Activated T-helper 2 cell treated with anti-CD3 and anti-CD28 coated beads, Interferon-gamma antibody, Interleukin-2, Interleukin-4, amounts not matched to agents 10 μg/mL and 5 μg/mL and 100 μg/mL, durations not matched to agents 14 hours and 24 hours and 36 hours (primary cell): ENCODE data around the gene USP9X. TPM values are rescaled to one million over a fixed set of nuclear protein-coding genes. Genes with fewer than 3 reads are reported as not detected.
A peak's percentile ranks its signal among the peaks of the same experiment; 100 is the strongest.
"Not testable (repeated sequence)": the region's sequence is repeated elsewhere in the genome, so short reads cannot be mapped to it uniquely, and the experiment has no call there.

Experiments
- DNase-seq: peaks from one replicate; pipeline ENCODE4 v3.0.0; 2021; ENCODE audit warnings: low spot score
- H3K27ac Mint-ChIP-seq: one replicate; pipeline ENCODE4 v1.8.0; 2021; ENCODE audit warnings: mixed read lengths
- H3K27me3 Mint-ChIP-seq: one replicate; pipeline ENCODE4 v1.8.0; 2021; ENCODE audit warnings: low read depth, mixed read lengths
- H3K36me3 Mint-ChIP-seq: one replicate; pipeline ENCODE4 v1.8.0; 2021; ENCODE audit warnings: low read depth, mixed read lengths
- H3K4me1 Mint-ChIP-seq: one replicate; pipeline ENCODE4 v1.8.0; 2021; ENCODE audit warnings: low read depth, mixed read lengths
- H3K4me3 Mint-ChIP-seq: one replicate; pipeline ENCODE4 v1.8.0; 2021; ENCODE audit warnings: low read depth, mild to moderate bottlenecking, moderate library complexity, mixed read lengths
- H3K9me3 Mint-ChIP-seq: one replicate; pipeline ENCODE4 v1.8.0; 2021; ENCODE audit warnings: mixed read lengths
- intact Hi-C: fragments of 100-400 bp; cut with micrococcal nuclease; formaldehyde crosslinking; loops from one replicate; pipeline ENCODE4 v1.15.1; 2023
- total RNA-seq: library from RNA; stranded (reverse); gene quantifications from 2 replicates; pipeline ENCODE4 v1.2.3, GENCODE V29; 2022

The USP9X gene
- total RNA-seq, 1 donor from 2014 or later = 53.4 TPM

- intact Hi-C loops = no loop called here
- H3K4me3 Mint-ChIP-seq = no peak overlapping the region
- H3K4me1 Mint-ChIP-seq = peaks cover 5% of the 10 kb centered on the region
- no peaks in the 10 kb centered on the region for H3K9me3 Mint-ChIP-seq
- H3K27me3 Mint-ChIP-seq = no peaks in the 10 kb centered on the region
- no peak overlapping the region for H3K27ac Mint-ChIP-seq
- H3K36me3 Mint-ChIP-seq = peaks cover 36% of the 10 kb centered on the region
- DNase-seq = no peak
Observed at GRCh38 chrX:41145920-41146608, 60.8 kb downstream of the USP9X start.

GRCh38 chrX:41148553-41148952 is 63.3 kb downstream of the USP9X start:
- Mint-ChIP-seq H3K27ac (no peak overlapping the region), H3K27me3 (no peaks in the 10 kb centered on the region), H3K4me3 (no peak overlapping the region), H3K9me3 (no peaks in the 10 kb centered on the region), H3K4me1 (peaks cover 5% of the 10 kb centered on the region), H3K36me3 (peaks cover 39% of the 10 kb centered on the region)
- intact Hi-C loops = no loop called here
- no peak for DNase-seq

DNA sequence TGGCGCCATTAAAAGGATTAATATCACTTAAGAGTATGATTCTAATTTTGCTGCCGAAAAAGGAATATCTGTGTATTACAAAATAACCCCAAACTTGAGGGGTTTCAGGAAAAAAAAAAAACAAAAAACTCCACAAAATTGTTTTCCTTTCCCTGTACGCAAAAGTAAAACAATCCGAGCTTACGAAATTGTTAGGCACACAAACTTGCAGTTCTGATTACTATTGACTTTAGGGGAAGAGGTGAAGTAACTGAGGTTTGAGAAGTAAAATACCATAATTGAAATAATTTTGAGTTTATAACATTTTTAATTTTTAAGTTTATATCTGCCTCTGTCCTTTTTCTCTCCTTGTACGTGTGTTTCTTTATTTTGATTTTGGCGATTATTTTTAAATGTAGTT is 64.8 kb downstream of the USP9X start:
- intact Hi-C loops = no loop called here
- peaks cover 41% of the 10 kb centered on the region for H3K36me3 Mint-ChIP-seq
- peaks cover 5% of the 10 kb centered on the region for H3K4me1 Mint-ChIP-seq
- no peaks in the 10 kb centered on the region for H3K27me3 Mint-ChIP-seq
- no peaks in the 10 kb centered on the region for H3K9me3 Mint-ChIP-seq
- H3K27ac Mint-ChIP-seq = no peak overlapping the region
- H3K4me3 Mint-ChIP-seq = no peak overlapping the region
- DNase-seq = no peak

DNA sequence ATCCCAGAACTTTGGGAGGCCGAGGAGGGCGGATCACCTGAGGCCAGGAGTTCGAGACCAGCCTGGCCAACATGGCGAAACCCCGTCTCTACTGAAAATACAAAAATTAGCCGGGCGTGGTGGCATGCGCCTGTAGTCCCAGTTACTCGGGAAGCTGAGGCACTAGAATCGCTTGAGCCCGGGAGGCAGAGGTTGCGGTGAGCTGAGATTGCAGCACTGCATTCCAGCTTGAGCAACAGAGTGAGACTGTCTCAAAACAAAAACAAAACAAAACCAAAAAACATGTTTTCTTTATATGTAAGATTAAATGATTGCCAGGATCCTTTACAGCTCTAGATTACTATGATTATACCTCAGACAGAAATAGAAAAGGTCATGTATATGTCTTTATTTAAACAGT is 66.5 kb downstream of the USP9X start:
- intact Hi-C loops, H3K27me3 Mint-ChIP-seq, H3K27ac Mint-ChIP-seq, H3K9me3 Mint-ChIP-seq, DNase-seq, H3K4me1 Mint-ChIP-seq, H3K4me3 Mint-ChIP-seq: not testable (repeated sequence)
- peaks cover 36% of the 10 kb centered on the region for H3K36me3 Mint-ChIP-seq

GRCh38 chrX:41152221-41152620 is 67.0 kb downstream of the USP9X start:
- no peak overlapping the region for H3K4me3 Mint-ChIP-seq
- H3K36me3 Mint-ChIP-seq = peaks cover 36% of the 10 kb centered on the region
- intact Hi-C loops = no loop called here
- H3K27me3 Mint-ChIP-seq = no peaks in the 10 kb centered on the region
- no peak for DNase-seq
- no peaks in the 10 kb centered on the region for H3K4me1 Mint-ChIP-seq
- H3K9me3 Mint-ChIP-seq = no peaks in the 10 kb centered on the region
- H3K27ac Mint-ChIP-seq = no peak overlapping the region

- no peak for DNase-seq
- Mint-ChIP-seq H3K9me3 (no peaks in the 10 kb centered on the region), H3K4me3 (no peak overlapping the region), H3K4me1 (no peaks in the 10 kb centered on the region), H3K27ac (no peak overlapping the region), H3K36me3 (peaks cover 38% of the 10 kb centered on the region), H3K27me3 (no peaks in the 10 kb centered on the region)
- intact Hi-C loops = no loop called here
Observed at GRCh38 chrX:41153448-41153847, 68.2 kb downstream of the USP9X start.

DNA sequence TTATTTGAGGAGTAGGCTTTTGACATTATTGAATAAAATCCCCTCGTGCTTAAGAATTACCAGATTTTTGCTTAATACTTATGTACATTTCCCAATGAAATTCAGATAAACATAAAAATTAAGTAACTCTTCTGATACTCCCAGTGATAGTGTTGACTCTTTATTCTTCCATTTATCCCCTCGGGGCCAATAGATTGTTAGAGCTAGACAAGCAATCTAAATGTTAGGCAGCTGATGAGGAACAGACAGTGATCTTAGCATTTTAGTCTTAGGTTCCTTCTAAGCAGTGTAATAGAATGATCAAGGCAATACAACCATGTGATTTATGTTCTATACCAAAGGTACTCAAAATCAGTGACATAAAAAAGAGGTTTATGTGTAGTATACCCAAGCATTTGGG is 68.7 kb downstream of the USP9X start:
- Mint-ChIP-seq H3K4me1 (no peaks in the 10 kb centered on the region), H3K27me3 (no peaks in the 10 kb centered on the region), H3K27ac (no peak overlapping the region), H3K4me3 (no peak overlapping the region), H3K36me3 (peaks cover 36% of the 10 kb centered on the region), H3K9me3 (no peaks in the 10 kb centered on the region)
- intact Hi-C loops = no loop called here
- DNase-seq = no peak

DNA sequence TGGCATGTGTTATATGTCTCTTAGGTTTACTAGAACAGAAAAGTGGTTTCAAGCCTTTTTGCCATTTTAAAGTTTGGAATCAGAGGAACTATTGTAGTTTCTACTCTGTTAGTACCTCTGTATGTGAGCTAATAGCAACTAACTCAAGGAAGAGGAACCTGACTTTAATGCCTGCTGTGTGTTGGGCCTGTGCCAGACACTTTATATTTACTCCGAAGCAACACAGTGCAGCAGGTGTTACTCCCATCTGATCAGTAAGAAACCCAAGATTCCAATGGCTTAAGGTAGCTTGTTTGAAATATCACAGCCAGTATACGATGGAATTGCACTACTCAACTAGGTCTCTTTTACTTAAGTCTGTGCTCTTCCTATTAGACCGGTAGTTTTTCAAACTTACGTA is 79.2 kb downstream of the USP9X start:
- H3K27ac Mint-ChIP-seq = no peak overlapping the region
- intact Hi-C loops = no loop called here

DNA sequence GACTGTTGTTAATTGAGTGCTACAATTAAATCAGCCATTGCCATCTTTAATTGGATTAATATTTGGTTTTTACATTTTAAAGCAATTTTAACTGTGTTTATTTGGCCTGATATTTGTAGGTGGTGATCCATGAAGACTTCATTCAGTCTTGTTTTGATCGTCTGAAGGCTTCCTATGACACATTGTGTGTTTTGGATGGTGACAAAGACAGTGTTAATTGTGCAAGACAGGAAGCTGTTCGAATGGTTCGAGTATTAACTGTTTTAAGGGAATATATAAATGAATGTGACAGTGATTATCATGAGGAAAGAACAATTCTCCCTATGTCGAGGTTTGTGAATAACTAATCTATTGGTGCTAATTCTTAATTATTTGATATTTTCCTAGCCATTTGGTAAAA is 82.6 kb downstream of the USP9X start:
- Mint-ChIP-seq H3K36me3 (peaks cover 40% of the 10 kb centered on the region), H3K27me3 (no peaks in the 10 kb centered on the region), H3K9me3 (no peaks in the 10 kb centered on the region), H3K27ac (no peak overlapping the region), H3K4me3 (no peak overlapping the region), H3K4me1 (no peaks in the 10 kb centered on the region)
- no peak for DNase-seq
- intact Hi-C loops = no loop called here

More for the DNA sequence above, 79.2 kb downstream of the USP9X start:
- Mint-ChIP-seq H3K27me3 (no peaks in the 10 kb centered on the region), H3K9me3 (no peaks in the 10 kb centered on the region), H3K36me3 (peaks cover 24% of the 10 kb centered on the region), H3K4me3 (no peak overlapping the region), H3K4me1 (no peaks in the 10 kb centered on the region)
- no peak for DNase-seq

GRCh38 chrX:41176263-41176662 is 91.0 kb downstream of the USP9X start:
- Mint-ChIP-seq H3K36me3 (peaks cover 35% of the 10 kb centered on the region), H3K4me1 (peaks cover 20% of the 10 kb centered on the region), H3K27ac (no peak overlapping the region), H3K9me3 (no peaks in the 10 kb centered on the region), H3K27me3 (no peaks in the 10 kb centered on the region), H3K4me3 (no peak overlapping the region)
- intact Hi-C loops = no loop called here
- no peak for DNase-seq

GRCh38 chrX:41177297-41177696 is 92.1 kb downstream of the USP9X start:
- no peak for DNase-seq
- H3K36me3 Mint-ChIP-seq = peaks cover 31% of the 10 kb centered on the region
- H3K27ac Mint-ChIP-seq = peak overlapping the region; percentile 1
- no peak overlapping the region for H3K4me3 Mint-ChIP-seq
- H3K4me1 Mint-ChIP-seq = peaks cover 20% of the 10 kb centered on the region
- intact Hi-C loops = no loop called here
- no peaks in the 10 kb centered on the region for H3K27me3 Mint-ChIP-seq
- no peaks in the 10 kb centered on the region for H3K9me3 Mint-ChIP-seq

DNA sequence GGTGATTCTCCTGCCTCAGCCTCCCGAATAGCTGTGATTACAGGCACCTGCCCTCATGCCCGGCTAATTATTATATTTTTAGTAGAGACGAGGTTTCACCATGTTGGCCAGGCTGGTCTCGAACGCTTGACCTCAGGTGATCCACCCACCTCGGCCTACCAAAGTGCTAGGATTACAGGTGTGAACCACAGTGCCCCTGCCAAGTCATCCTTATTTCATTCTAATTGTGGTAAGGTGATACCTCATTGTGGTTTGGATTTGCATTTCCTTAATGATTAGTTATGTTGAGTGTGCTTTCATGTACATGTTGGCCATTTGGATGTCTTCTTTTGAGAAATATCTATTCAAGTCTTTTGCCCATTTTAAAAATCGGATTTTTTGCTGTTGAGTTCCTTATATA is 93.0 kb downstream of the USP9X start:
- no peak for DNase-seq
- Mint-ChIP-seq H3K9me3 (no peaks in the 10 kb centered on the region), H3K27me3 (no peaks in the 10 kb centered on the region), H3K4me1 (peaks cover 20% of the 10 kb centered on the region), H3K27ac (no peak overlapping the region), H3K4me3 (no peak overlapping the region), H3K36me3 (peaks cover 27% of the 10 kb centered on the region)
- intact Hi-C loops = no loop called here

DNA sequence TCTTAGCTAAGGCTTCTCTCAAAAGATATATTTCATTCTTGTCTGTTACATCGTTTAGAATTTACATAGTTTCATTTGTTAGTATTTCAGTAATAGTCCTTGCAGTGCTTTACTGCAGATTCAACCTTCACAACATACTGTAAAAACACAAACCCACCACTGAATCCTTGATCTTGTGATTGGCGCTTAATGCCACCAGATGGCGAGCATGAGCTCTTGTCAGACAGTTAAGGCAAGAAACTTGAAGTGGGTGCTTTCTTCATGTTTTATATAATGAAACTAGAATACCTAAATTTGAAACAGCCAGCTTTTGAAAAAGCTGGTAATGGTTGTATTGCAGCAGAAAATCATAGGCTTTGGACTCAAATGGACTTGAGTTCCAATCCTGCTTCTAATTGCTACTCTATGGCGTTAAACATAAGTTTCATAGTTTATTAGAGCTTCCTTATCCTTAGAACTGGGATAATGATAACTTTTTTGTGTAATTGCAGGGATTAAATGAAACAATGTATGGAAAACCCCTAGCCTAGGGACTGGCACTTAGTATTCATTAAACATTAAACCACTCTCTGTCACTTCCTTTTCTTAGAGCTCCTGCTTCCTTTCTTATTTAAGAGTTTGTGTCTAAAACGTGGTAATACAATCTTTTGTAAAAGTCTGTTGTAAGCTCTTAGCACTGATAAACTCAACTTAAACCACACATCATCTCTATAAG is 95.1 kb downstream of the USP9X start:
- Mint-ChIP-seq H3K27me3 (no peaks in the 10 kb centered on the region), H3K9me3 (no peaks in the 10 kb centered on the region), H3K36me3 (peaks cover 29% of the 10 kb centered on the region), H3K4me1 (peaks cover 25% of the 10 kb centered on the region), H3K27ac (peak overlapping the region; percentile 43), H3K4me3 (no peak overlapping the region)
- DNase-seq = peak; percentile 28
- intact Hi-C loops = loop anchor here (1.0 to 5.0 kb wide), 2 partner anchors 73 to 152 kb away; partner anchors contain the start of gene DDX3X
